T-helper 17 cell (primary cell): Measurements from ENCODE around the gene CLCN4. TPM values are rescaled to one million over a fixed set of nuclear protein-coding genes. Genes with fewer than 3 reads are reported as not detected.
A peak's percentile ranks its signal among the peaks of the same experiment; 100 is the strongest.

Source experiments
- ATAC-seq: fragments of 150-1000 bp; cut with Tn5 transposase; 2 replicates; pipeline ENCODE4 v1.10.0; 2021; ENCODE audit warnings: mild to moderate bottlenecking, moderate library complexity
- DNase-seq, 3 donors: peaks; one replicate each; pipeline versions ENCODE4 v3.0.0 to v3.0.0-alpha.2; 2020 to 2021
- H3K9me3 ChIP-seq: one replicate; pipeline ENCODE4 v1.7.0; 2013; ENCODE audit warnings: low read length, mild to moderate bottlenecking; ENCODE audit not compliant: control insufficient read depth, poor library complexity, severe bottlenecking
- H3K27ac Mint-ChIP-seq: one replicate; pipeline ENCODE4 v1.8.0; 2022; ENCODE audit warnings: mild to moderate bottlenecking, moderate library complexity, mixed read lengths
- H3K27me3 Mint-ChIP-seq: one replicate; pipeline ENCODE4 v1.8.0; 2022; ENCODE audit warnings: mixed read lengths
- H3K36me3 Mint-ChIP-seq: one replicate; pipeline ENCODE4 v1.8.0; 2022; ENCODE audit warnings: low read depth, mixed read lengths
- H3K4me1 Mint-ChIP-seq: one replicate; pipeline ENCODE4 v1.8.0; 2022; ENCODE audit warnings: mild to moderate bottlenecking, mixed read lengths
- H3K4me3 Mint-ChIP-seq: one replicate; pipeline ENCODE4 v1.8.0; 2022; ENCODE audit warnings: mild to moderate bottlenecking, moderate library complexity, mixed read lengths
- total RNA-seq, 4 donors: library from RNA in 2 of 4; stranded (reverse) in 2 of 4; gene quantifications; one replicate each; pipeline ENCODE4 v1.2.3 and lab custom pipeline; 2022 to 2026

The CLCN4 gene
- total RNA-seq, 2 donors from 2014 or later, result 0.37 to 3.3 TPM

GRCh38 chrX:10135561-10136399 lies 21.0 kb upstream of the CLCN4 start:
- no peak for DNase-seq
- Mint-ChIP-seq H3K4me3 (no peak overlapping the region), H3K27ac (no peak overlapping the region), H3K27me3 (no peaks in the 10 kb centered on the region), H3K4me1 (no peaks in the 10 kb centered on the region), H3K36me3 (no peaks in the 10 kb centered on the region)
- H3K9me3 ChIP-seq, result no peaks in the 10 kb centered on the region
- ATAC-seq, result no peak

- Mint-ChIP-seq H3K4me1 (no peaks in the 10 kb centered on the region), H3K27me3 (no peaks in the 10 kb centered on the region), H3K4me3 (no peak overlapping the region), H3K36me3 (no peaks in the 10 kb centered on the region), H3K27ac (no peak overlapping the region)
- ATAC-seq (no peak), DNase-seq (no peak)
- no peaks in the 10 kb centered on the region for H3K9me3 ChIP-seq
Measured at GRCh38 chrX:10138726-10139125, 18.0 kb upstream of the CLCN4 start.

- DNase-seq (no peak), ATAC-seq (no peak)
- H3K36me3 Mint-ChIP-seq, result no peaks in the 10 kb centered on the region
- H3K27me3 Mint-ChIP-seq, result no peaks in the 10 kb centered on the region
- no peaks in the 10 kb centered on the region for H3K4me1 Mint-ChIP-seq
- no peaks in the 10 kb centered on the region for H3K9me3 ChIP-seq
- H3K4me3 Mint-ChIP-seq, result no peak overlapping the region
- H3K27ac Mint-ChIP-seq, result no peak overlapping the region
Measured at GRCh38 chrX:10140264-10140663, 16.5 kb upstream of the CLCN4 start.

GRCh38 chrX:10142041-10142599 lies 14.7 kb upstream of the CLCN4 start:
- H3K27me3 Mint-ChIP-seq, result no peaks in the 10 kb centered on the region
- no peak overlapping the region for H3K4me3 Mint-ChIP-seq
- no peaks in the 10 kb centered on the region for H3K4me1 Mint-ChIP-seq
- DNase-seq (no peak), ATAC-seq (no peak)
- H3K36me3 Mint-ChIP-seq, result no peaks in the 10 kb centered on the region
- no peak overlapping the region for H3K27ac Mint-ChIP-seq
- H3K9me3 ChIP-seq, result no peaks in the 10 kb centered on the region

- Mint-ChIP-seq H3K36me3 (no peaks in the 10 kb centered on the region), H3K4me1 (no peaks in the 10 kb centered on the region), H3K4me3 (no peak overlapping the region), H3K27me3 (no peaks in the 10 kb centered on the region), H3K27ac (peak overlapping the region; percentile 41)
- H3K9me3 ChIP-seq, result no peaks in the 10 kb centered on the region
- no peak for ATAC-seq
- DNase-seq, result no peak
Measured at GRCh38 chrX:10143071-10143983, 13.4 kb upstream of the CLCN4 start.

GRCh38 chrX:10146346-10146745 lies 10.4 kb upstream of the CLCN4 start:
- DNase-seq (no peak), ATAC-seq (no peak)
- no peaks in the 10 kb centered on the region for H3K9me3 ChIP-seq
- no peaks in the 10 kb centered on the region for H3K27me3 Mint-ChIP-seq
- H3K4me3 Mint-ChIP-seq, result no peak overlapping the region
- H3K4me1 Mint-ChIP-seq, result no peaks in the 10 kb centered on the region
- no peaks in the 10 kb centered on the region for H3K36me3 Mint-ChIP-seq
- no peak overlapping the region for H3K27ac Mint-ChIP-seq

DNA sequence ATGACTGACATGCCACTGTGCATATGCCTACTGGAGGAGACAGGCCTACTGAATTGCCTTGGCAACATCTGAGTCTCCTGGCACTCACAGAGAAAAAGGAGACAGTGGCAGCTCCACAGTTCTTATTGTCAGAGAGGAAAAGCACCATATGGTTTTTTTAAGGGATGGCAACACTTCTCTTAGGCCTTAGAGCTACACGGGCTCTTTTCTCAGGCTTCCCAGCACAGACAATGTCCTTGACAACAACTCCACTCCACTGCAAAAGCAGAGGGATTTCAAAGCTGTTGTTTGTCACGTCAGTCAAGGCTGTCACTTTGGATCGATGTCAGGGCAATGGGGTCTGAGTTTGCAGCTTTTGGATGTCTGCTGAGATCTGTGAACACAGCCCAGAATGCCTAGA lies 4.7 kb upstream of the CLCN4 start:
- H3K36me3 Mint-ChIP-seq, result no peaks in the 10 kb centered on the region
- no peak overlapping the region for H3K4me3 Mint-ChIP-seq

DNA sequence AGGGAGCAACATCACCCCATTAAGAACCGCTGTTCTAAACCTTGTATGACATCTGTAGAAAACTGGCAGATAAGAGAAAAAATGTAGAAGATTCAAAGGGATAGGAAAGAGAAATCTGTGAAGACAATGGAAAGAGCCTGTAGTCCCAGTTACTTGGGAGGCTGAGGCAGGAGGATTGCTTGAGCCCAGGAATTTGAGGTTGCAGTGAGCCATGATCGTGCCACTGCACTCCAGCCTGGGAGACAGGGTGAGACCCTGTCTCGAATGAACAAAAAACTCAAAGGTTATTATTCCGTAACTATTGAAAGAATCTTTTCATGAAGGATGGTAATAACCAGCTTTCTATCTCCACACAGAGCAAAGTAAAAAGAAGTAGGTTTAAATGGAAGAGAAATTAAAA lies 1.6 kb upstream of the CLCN4 start:
- Mint-ChIP-seq H3K27me3 (peaks cover 28% of the 10 kb centered on the region), H3K4me1 (no peaks in the 10 kb centered on the region), H3K27ac (no peak overlapping the region), H3K36me3 (no peaks in the 10 kb centered on the region), H3K4me3 (no peak overlapping the region)
- no peak for ATAC-seq
- no peaks in the 10 kb centered on the region for H3K9me3 ChIP-seq
- no peak for DNase-seq

More for the DNA sequence above, 4.7 kb upstream of the CLCN4 start:
- ATAC-seq (no peak), DNase-seq (no peak)
- H3K4me1 Mint-ChIP-seq, result no peaks in the 10 kb centered on the region
- no peak overlapping the region for H3K27ac Mint-ChIP-seq
- peaks cover 14% of the 10 kb centered on the region for H3K27me3 Mint-ChIP-seq
- H3K9me3 ChIP-seq, result no peaks in the 10 kb centered on the region

GRCh38 chrX:10157032-10157341 lies 212 bp downstream of the CLCN4 start:
- ATAC-seq (no peak), DNase-seq (no peak)
- peak overlapping the region; percentile 49 for H3K4me3 Mint-ChIP-seq
- no peaks in the 10 kb centered on the region for H3K9me3 ChIP-seq
- no peaks in the 10 kb centered on the region for H3K36me3 Mint-ChIP-seq
- peaks cover 43% of the 10 kb centered on the region for H3K27me3 Mint-ChIP-seq
- H3K4me1 Mint-ChIP-seq, result no peaks in the 10 kb centered on the region
- H3K27ac Mint-ChIP-seq, result no peak overlapping the region

GRCh38 chrX:10157543-10157942 lies 768 bp downstream of the CLCN4 start:
- Mint-ChIP-seq H3K27me3 (peaks cover 43% of the 10 kb centered on the region), H3K36me3 (no peaks in the 10 kb centered on the region), H3K4me1 (no peaks in the 10 kb centered on the region), H3K27ac (no peak overlapping the region), H3K4me3 (no peak overlapping the region)
- H3K9me3 ChIP-seq, result no peaks in the 10 kb centered on the region
- ATAC-seq, result no peak
- DNase-seq, result no peak

GRCh38 chrX:10158279-10159144 lies 1.7 kb downstream of the CLCN4 start:
- no peak for ATAC-seq
- Mint-ChIP-seq H3K36me3 (no peaks in the 10 kb centered on the region), H3K27ac (no peak overlapping the region), H3K4me1 (no peaks in the 10 kb centered on the region), H3K4me3 (peak overlapping the region; percentile 49), H3K27me3 (peaks cover 38% of the 10 kb centered on the region)
- DNase-seq, result no peak
- H3K9me3 ChIP-seq, result no peaks in the 10 kb centered on the region

GRCh38 chrX:10159145-10159468 lies 2.3 kb downstream of the CLCN4 start:
- H3K4me3 Mint-ChIP-seq, result peak overlapping the region; percentile 49
- no peaks in the 10 kb centered on the region for H3K4me1 Mint-ChIP-seq
- no peak for ATAC-seq
- H3K27me3 Mint-ChIP-seq, result peaks cover 41% of the 10 kb centered on the region
- H3K9me3 ChIP-seq, result no peaks in the 10 kb centered on the region
- no peak for DNase-seq
- no peak overlapping the region for H3K27ac Mint-ChIP-seq
- H3K36me3 Mint-ChIP-seq, result peaks cover 3% of the 10 kb centered on the region

DNA sequence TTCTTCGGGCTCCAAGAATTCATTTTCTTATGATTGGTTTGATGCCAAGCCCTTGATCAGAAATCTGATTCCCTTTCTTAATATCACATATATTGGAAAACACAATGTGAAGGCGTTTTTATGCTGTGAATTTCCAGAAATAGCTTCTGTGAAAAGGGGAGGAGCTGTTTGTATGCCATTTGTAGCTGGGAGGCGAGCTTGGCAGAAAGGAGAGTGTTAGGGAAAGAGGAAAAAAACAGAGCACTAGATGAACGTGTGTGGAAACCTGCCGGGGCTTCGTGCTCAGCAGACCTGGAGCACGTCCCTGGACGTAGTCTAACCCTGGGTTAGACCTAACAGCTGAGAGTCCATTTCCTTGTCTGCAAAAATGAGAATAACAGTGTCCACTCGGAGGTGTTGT lies 3.4 kb downstream of the CLCN4 start:
- Mint-ChIP-seq H3K27ac (no peak overlapping the region), H3K36me3 (peaks cover 3% of the 10 kb centered on the region), H3K4me1 (no peaks in the 10 kb centered on the region), H3K4me3 (no peak overlapping the region), H3K27me3 (peaks cover 35% of the 10 kb centered on the region)
- no peak for DNase-seq
- ATAC-seq, result no peak
- no peaks in the 10 kb centered on the region for H3K9me3 ChIP-seq
